Upper lobe of left lung (tissue), 6 donors: ENCODE data around the gene GBX2. TPM values are rescaled to one million over a fixed set of nuclear protein-coding genes. Genes with fewer than 3 reads are reported as not detected.

ENCODE experiments used
- ATAC-seq, 2 donors: fragments of 200-7000 bp; cut with Tn5 transposase; one replicate each; pipeline ENCODE4 v1.9.1; 2022; ENCODE audit warnings: mild to moderate bottlenecking in 2 of 2, moderate library complexity in 2 of 2; ENCODE audit not compliant: low FRiP score in 2 of 2
- DNase-seq, 2 donors: peaks; one replicate each; pipeline ENCODE4 v3.0.0-alpha.2; 2019 to 2020
- H3K27ac ChIP-seq, 4 donors: fragments of 200-600 bp; sonication (generic); one replicate each; pipeline ENCODE4 v1.5.1; 2016 to 2019
- H3K27me3 ChIP-seq, 4 donors: fragments of 200-600 bp; sonication (generic); one replicate each; pipeline ENCODE4 v1.5.1; 2017 to 2019
- H3K36me3 ChIP-seq, 4 donors: fragments of 200-600 bp; sonication (generic); one replicate each; pipeline ENCODE4 v1.5.1; 2016 to 2019
- H3K4me1 ChIP-seq, 4 donors: fragments of 200-600 bp; sonication (generic); one replicate each; pipeline ENCODE4 v1.5.1; 2018 to 2019
- H3K4me3 ChIP-seq, 4 donors: fragments of 200-600 bp; sonication (generic); one replicate each; pipeline ENCODE4 v1.5.1; 2017 to 2019; ENCODE audit warnings: mild to moderate bottlenecking in 2 of 4, moderate library complexity in 1 of 4
- H3K9me3 ChIP-seq, 4 donors: fragments of 200-600 bp; sonication (generic); one replicate each; pipeline ENCODE4 v1.5.1; 2018 to 2019
- EP300 ChIP-seq, 4 donors: sonication (generic); formaldehyde crosslinking; IDR thresholded peaks; one replicate each; pipeline ENCODE4 v1.5.1; 2017; ENCODE audit warnings: antibody characterized with exemption in 4 of 4, control low read depth in 2 of 4
- POLR2A ChIP-seq, 4 donors: fragments of 450-650 bp; IDR thresholded peaks; one replicate each; pipeline ENCODE4 v1.5.1; 2016 to 2017; ENCODE audit warnings: antibody characterized with exemption in 4 of 4, mild to moderate bottlenecking in 2 of 4
- POLR2AphosphoS5 ChIP-seq, 2 donors: sonication (generic); formaldehyde crosslinking; IDR thresholded peaks; one replicate each; pipeline ENCODE4 v1.5.1; 2017; ENCODE audit warnings: antibody characterized with exemption in 2 of 2
- WGBS, 2 donors: methylation state at CpG; one replicate each; pipeline ENCODE4 v1.1.5; 2017 to 2018; 5-methylcytosine and 5-hydroxymethylcytosine counted together
- total RNA-seq, 6 donors: library from RNA; depleted of rRNA in 4 of 6; stranded (reverse); fragments of >200 nt in 4 of 6; gene quantifications; one replicate each; pipeline versions ENCODE4 v1.1.0 to v1.2.1, GENCODE V29; 2016 to 2021
- TF ChIP-seq, protein P1 (sequence below), 6 experiments: fragments of 450-650 bp in 4 of 6; fragments of 200-600 bp in 2 of 6; sonication (generic) in 2 of 6; IDR thresholded peaks; one replicate each; pipeline ENCODE4 v1.5.1; 2016 to 2019; ENCODE audit warnings: antibody characterized with exemption in 6 of 6
- donor health status: DM: no; HTN: no; CAD: no; lungs with moderate emphysema.
- donor health status: DM: no; HTN: yes; CAD: no; lungs with severe emphysema.

The GBX2 gene
- total RNA-seq, 6 donors from 2014 or later = not detected

DNA sequence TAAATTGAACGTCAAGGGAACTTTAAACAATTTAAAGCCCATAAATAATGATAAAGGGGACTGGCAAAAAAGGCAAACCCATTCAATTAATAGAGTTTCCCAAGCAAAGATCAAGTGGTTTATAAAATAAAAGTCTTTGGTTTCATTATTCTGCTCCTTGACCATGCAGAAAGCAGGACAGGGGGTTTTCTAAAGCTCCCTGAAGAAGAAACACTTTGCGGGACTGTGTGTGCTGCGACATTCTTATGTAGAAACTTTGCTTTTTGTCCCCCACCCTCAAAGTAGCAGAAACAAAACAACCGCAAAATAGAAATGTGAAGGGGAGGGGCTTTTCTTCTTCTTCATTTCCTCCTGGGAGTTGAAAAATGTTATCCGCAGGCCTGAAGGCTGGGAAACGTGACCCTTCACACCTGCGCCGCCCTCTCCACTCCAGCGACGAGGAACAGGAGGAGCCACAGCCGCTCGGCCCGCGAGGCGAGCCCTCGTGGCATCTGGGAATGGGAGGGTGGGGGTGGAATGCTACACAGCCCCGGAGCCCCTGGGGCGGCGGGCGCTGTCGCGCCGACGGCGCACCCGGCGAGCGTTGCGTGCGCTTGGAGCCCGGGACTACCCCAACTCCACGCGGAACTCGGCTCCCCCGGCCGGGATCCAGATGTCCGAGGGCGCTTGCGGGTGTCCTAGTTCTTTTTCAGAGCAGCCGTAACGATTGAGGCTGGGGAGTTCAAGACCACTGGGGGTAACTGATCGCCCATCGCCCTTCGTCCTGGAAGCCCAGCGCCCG is 4.3 kb upstream of the GBX2 start:
- TF ChIP-seq EP300 (IDR thresholded peaks at IDR 0.05) (no peak), POLR2A (IDR thresholded peaks at IDR 0.05) (no peak), POLR2AphosphoS5 (IDR thresholded peaks at IDR 0.05) (no peak)
- TF ChIP-seq, protein P1, sequence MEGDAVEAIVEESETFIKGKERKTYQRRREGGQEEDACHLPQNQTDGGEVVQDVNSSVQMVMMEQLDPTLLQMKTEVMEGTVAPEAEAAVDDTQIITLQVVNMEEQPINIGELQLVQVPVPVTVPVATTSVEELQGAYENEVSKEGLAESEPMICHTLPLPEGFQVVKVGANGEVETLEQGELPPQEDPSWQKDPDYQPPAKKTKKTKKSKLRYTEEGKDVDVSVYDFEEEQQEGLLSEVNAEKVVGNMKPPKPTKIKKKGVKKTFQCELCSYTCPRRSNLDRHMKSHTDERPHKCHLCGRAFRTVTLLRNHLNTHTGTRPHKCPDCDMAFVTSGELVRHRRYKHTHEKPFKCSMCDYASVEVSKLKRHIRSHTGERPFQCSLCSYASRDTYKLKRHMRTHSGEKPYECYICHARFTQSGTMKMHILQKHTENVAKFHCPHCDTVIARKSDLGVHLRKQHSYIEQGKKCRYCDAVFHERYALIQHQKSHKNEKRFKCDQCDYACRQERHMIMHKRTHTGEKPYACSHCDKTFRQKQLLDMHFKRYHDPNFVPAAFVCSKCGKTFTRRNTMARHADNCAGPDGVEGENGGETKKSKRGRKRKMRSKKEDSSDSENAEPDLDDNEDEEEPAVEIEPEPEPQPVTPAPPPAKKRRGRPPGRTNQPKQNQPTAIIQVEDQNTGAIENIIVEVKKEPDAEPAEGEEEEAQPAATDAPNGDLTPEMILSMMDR (IDR thresholded peaks at IDR 0.05) = no peak
- ATAC-seq (no peak), DNase-seq (peak in 1 of 2 donors; percentile 82)
- Histone ChIP-seq H3K27ac (no peak overlapping the region), H3K36me3 (no peaks in the 10 kb centered on the region), H3K4me3 (no peak overlapping the region), H3K27me3 (peaks cover 0 to 85% (median 53%) of the 10 kb centered on the region in 4 donors), H3K9me3 (no peaks in the 10 kb centered on the region), H3K4me1 (peaks cover 20 to 31% (median 25%) of the 10 kb centered on the region in 4 donors)
- 7 to 15% methylated on average over 11 to 24 of the region's 46 CpGs for WGBS, 2 donors

DNA sequence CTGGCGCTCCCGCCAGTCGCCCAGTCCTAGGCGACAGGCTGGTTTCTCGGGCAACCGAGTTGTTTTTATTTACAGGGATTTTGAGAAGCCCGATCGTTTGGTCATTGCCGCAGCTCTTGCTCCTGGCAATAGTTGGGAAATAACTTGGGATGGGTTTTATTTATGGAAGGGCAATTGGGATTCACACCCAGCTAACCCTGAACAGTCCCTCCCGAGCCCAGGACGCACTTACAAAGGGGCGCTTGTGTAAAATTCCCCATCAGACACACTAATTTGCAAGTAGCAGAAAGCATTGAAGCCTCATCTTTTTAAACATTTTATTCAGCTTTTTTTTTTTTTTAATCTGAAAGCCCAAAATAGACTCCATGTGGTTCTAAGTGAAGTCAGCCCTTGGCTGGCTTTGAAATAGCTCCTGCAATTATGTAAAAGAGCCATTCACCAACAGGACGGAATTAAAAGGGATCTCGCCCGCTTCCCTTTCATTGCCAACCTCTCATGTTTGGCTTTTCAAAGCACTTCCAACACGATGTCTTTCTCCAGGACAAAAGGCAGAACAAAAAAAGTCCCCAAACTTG is 3.6 kb upstream of the GBX2 start:
- Histone ChIP-seq H3K9me3 (no peaks in the 10 kb centered on the region), H3K36me3 (no peaks in the 10 kb centered on the region), H3K4me1 (peaks cover 27 to 38% (median 31%) of the 10 kb centered on the region in 4 donors), H3K4me3 (no peak overlapping the region), H3K27ac (no peak overlapping the region), H3K27me3 (peaks cover 2 to 85% (median 55%) of the 10 kb centered on the region in 4 donors)
- no peak for ATAC-seq
- DNase-seq = no peak
- 15 to 16% methylated on average over 10 to 16 of the region's 16 CpGs for WGBS, 2 donors
- TF ChIP-seq POLR2A (IDR thresholded peaks at IDR 0.05) (no peak), POLR2AphosphoS5 (IDR thresholded peaks at IDR 0.05) (no peak), EP300 (IDR thresholded peaks at IDR 0.05) (no peak)
- TF ChIP-seq, protein P1 (IDR thresholded peaks at IDR 0.05) = no peak

DNA sequence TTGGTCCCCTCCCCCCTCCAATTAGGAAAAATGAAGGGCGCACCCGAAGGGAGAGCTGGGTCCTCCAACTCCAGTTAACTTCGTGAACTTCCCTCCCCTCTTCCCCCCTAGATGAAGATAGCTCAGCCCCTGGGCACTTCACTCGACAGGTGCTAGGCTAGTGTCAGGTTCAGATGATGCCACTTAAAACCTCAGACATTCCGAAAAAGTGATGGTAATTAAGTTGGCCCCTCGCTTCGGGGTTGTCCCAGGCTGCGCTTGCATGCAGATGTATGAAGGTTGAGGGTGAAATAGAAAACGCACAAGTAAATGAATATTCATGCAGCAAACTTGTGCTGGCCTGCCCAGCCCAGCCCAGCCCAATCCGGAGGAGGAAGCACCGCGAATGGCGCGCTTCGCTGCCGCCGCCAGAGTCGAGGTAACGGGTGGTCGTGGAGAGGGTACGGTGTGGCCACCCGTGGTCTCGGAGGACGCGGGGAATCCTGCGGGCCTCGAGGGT is 3.0 kb upstream of the GBX2 start:
- 4 to 10% methylated on average over 26 to 27 of the region's 27 CpGs for WGBS, 2 donors
- no peak for ATAC-seq
- no peak overlapping the region for H3K4me3 ChIP-seq
- no peak overlapping the region for H3K27ac ChIP-seq
- TF ChIP-seq EP300 (IDR thresholded peaks at IDR 0.05) (no peak), POLR2A (IDR thresholded peaks at IDR 0.05) (no peak), POLR2AphosphoS5 (IDR thresholded peaks at IDR 0.05) (no peak)
- TF ChIP-seq, protein P1 (IDR thresholded peaks at IDR 0.05) = no peak
- DNase-seq = peak in 1 of 2 donors; percentile 79
- H3K27me3 ChIP-seq = peaks cover 2 to 89% (median 57%) of the 10 kb centered on the region in 4 donors
- peaks cover 32 to 42% (median 37%) of the 10 kb centered on the region in 4 donors for H3K4me1 ChIP-seq
- H3K36me3 ChIP-seq = no peaks in the 10 kb centered on the region
- no peaks in the 10 kb centered on the region for H3K9me3 ChIP-seq

DNA sequence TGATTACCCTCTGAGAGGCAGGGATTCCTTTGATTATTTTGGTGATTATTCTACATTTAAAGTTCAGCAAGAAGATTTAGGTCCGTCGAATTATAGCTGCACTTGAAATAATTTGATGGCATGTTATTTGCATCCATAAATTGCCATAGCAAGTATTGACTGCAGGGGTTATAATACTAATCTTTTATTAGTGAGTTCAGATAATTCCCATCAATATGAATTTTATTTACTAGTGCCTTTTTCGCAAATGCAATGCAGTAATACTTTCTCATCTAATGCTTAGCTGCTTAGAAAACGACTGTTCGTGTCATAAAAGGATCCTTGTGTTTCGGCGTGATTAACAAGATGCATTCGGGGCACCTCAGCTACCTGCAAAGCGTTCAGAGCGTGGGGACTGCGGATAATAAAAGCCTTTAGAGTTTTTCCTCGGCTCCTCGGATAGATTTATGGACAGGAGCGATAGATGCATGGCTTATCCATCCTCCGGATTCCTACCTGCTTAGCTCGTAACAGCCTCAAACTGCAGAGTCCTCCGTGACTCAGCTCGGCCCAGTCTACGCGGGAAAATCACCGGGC is 2.5 kb upstream of the GBX2 start:
- ATAC-seq = no peak
- no peaks in the 10 kb centered on the region for H3K36me3 ChIP-seq
- 14 to 15% methylated on average over 19 to 21 of the region's 21 CpGs for WGBS, 2 donors

More for the DNA sequence above, 2.5 kb upstream of the GBX2 start:
- Histone ChIP-seq H3K9me3 (no peaks in the 10 kb centered on the region), H3K4me3 (no peak overlapping the region), H3K27ac (no peak overlapping the region), H3K27me3 (peaks cover 2 to 92% (median 59%) of the 10 kb centered on the region in 4 donors), H3K4me1 (peaks cover 34 to 47% (median 39%) of the 10 kb centered on the region in 4 donors)
- TF ChIP-seq, protein P1 (IDR thresholded peaks at IDR 0.05) = no peak
- TF ChIP-seq POLR2A (IDR thresholded peaks at IDR 0.05) (no peak), EP300 (IDR thresholded peaks at IDR 0.05) (no peak), POLR2AphosphoS5 (IDR thresholded peaks at IDR 0.05) (no peak)
- no peak for DNase-seq
